GM21528 (cell line): ENCODE measurements around the gene SCN4B.

ENCODE experiments used
- ATAC-seq: cut with Tn5 transposase; IDR thresholded peaks from one replicate; pipeline ENCODE4 v1.9.1; 2021; ENCODE audit warnings: mild to moderate bottlenecking, moderate library complexity; ENCODE audit not compliant: unreplicated experiment, low FRiP score

Gene SCN4B

DNA sequence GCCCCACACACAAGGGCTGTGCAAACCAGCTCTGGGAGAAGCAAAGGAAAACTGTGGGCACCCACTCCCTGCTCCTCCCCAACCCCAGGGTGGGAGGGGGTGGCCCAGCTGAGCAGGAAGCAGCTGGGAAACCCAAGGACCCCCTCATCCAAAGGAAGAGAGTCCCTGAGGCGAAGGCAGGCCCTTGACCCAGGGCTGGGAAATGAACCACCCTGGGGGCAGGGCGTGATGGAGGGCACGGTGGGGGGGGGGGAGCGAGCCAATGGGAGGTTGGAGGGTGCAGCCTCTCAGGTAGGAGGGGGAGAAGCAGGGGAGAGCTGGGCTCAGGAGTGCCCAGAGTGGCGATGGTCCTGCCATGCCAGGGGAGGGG is 16.8 kb downstream of the SCN4B start:
- ATAC-seq = no peak

DNA sequence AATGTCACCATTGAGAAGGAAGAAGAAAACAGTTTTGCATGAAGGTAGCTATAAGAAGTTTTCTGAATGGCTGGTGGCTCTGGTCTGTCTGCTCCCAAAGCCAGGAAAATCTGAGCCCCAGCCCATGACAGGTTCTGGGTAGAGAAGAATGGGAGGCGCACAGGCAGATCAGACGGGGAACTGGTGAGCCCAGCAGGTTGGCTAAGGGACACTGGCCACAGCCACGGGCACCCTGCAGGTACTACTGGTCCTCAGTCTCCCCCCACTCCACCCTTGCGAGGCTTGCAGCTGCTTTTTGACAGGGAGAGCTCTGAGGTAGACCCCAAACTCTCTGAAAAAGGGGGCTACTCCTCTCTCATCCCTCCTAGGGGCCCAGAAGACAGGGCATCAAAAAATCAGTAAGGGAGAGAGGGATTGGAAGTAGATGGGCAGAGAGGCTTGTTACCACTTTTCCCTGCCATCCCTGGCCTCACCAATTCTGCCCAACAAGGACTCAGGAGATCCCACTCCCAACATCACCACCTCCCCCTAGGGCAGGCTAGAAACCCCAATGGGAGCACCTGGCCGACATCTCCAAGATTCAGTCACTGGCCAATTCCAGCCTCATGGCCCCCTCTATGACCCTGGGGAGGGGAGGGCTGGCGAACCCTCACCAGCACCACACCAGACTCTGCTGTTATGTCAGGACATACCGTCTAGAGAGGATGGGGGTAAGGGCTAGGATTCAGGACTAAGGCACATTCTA is 17.4 kb downstream of the SCN4B start:
- ATAC-seq = no peak

DNA sequence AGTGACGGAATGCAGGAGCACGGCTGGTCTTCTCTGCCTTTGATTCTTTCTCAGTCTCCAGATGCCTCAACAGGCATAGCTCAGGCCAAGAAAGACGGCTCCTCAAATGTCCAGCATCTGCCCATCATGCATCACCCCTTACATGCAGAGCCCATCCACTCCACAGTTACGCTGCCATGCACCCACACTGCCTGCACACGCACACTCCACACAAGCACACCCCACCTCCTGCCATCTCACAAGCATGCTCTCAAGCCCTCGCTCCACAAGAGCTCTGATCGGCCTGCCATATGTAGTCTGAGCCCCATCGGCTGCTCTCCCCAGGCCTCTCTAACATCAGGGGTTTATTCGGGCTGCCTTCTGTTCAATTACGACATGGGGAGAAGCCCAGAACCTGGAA is 18.8 kb downstream of the SCN4B start:
- ATAC-seq = no peak

DNA sequence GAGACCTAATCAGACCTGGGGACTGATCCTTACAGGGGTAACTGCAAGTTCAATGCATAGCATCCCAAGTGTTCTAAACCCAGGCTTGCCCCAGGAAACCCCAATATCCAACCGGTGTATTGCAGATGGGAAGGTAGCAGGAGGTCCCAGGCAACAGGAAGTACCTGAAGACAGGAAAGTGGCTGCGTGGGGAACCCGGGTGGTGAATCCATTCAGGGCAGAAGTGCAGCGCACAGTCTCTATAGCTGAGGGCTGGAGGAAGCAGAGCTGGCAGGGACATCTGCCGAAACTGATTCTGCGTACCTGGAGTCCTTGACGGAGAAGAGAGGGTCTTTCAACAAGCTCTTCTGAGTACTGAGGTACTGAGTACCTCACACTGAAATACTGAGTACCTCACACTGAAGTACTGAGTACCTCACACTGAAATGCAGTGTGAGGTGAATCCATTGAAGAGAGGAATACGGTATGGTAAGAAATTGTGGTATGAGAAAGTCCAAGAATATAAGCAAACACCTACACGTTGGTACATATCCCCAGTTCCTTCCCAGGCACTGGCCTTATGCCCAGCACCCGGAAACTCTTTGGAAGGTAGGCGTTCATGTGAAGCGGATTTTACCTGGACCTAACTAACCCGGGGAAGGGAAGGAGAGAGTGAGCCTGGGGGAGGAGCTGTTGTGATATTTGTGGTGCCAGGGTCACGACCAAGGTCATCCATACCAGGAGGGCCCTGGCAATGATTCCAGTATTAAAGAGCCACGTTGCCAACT is 20.1 kb downstream of the SCN4B start:
- no peak for ATAC-seq

DNA sequence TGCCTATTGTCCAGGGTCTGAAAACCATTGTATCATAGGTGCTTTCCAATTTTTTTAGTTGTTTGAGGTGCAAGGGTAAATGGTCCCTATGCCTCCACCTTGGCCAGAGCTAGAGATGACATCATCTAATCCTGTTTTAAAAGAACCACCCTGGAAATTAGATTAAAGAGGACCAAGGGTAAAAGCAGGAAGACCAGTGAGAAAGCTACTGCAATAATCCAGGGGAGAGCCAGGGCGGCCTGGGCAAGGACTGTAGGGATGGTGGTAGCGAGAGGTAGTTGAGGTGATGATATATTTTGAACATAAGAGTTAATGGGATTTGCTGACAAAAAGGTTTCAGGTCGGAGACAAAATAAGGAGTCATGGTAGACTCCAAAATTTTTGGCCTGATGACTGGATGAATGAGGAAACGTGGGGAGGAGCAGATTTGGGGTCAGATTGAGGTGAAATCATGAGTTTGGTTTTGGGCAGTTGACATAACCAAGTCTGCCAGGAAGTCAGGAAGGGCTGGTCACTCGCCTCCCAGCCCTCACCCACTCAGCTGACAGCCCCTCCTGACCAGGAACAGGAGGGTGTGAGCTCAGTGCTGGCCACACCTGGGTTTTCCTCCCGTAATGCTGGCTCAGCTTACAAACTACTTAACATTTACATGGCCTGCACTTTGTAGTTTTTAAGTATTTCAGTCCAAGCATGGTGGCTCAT is 23.0 kb downstream of the SCN4B start:
- no peak for ATAC-seq

DNA sequence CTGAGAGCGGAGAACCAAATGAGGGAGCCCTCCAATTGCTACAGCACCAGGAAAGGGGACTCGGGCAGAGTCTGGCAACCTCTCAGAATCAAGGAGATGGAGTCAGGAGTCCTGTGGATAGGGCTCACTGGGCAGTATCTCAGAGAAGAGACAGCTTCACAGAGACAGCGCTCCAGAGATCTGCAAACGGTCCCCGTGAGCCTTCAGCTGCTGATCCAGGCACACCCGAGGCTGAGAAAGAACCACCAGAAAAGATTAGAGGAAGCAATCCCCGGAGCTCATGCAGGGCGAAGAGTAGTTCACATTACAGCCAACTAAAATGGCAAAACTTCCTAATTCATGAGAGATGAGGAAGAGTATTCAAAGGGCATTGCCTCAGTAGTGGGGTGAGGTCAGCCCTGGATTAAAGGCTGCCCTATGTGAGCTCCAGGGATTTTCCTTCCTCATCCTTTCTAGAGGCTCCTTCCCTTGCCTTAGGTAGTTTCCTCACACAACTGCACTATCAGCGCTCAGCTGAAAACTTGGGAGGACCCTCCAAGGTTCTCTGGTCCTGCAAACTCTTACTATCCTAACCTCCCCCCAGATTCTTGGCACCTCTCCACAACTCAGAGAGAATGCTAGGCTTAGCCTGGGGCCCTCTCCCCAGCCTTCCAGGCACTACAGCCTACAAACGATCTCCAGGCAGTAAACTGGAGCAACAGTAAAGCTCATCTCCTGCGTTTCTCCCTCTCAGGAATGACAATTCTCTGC is 23.7 kb downstream of the SCN4B start:
- no peak for ATAC-seq

DNA sequence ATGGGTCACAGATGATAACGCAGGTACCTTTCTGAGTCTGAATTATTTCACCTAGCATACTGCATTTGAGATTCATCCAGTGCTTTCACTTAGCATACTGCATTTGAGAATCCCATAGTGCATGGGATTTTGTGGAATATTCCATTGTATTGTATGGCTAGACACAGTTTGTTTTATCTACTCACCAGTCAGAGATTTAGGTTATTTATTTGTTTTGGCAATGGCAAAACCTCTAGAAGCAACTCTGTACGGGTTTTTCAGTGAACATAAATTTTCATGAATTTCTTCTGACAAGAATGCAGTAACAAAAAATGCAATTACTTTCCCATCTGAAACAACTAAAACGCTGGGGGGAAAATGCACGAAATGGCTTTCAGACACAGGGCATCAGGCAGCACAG is 24.3 kb downstream of the SCN4B start:
- ATAC-seq = no peak

DNA sequence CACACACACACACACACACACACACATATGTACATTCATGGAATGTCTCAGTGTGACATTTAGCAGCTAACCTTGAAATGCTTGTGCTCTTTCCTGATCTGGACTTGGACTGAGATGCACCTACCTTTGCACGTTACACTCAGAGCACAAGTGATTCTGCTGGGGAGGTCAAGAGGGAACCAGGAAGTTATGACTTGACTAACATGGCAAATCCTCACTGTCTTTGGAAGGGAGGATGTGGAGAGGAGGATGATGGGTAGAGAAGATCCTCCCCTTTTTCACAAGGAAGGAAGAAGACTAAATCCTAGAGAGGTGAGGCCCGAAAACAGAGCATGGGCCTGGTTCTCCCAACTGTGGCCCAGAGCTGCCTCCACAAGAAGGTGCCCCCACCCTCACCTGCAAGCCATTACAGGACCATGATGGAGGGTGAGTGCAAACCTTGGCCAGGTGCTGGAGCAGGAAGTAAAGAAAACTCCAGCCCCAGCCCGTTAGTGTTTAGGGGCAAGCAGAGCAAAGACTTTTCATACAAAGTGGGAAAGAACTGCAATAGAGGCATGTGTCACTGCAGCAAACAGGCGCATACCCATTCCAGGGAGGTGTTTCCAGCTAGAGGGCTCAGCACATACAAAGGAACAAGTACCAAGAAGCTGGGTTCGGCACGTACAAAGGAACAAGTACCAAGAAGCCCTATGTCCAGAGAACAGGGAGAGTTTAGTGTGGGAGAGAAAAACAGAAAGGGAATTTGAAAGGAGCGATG is 26.4 kb downstream of the SCN4B start:
- no peak for ATAC-seq

DNA sequence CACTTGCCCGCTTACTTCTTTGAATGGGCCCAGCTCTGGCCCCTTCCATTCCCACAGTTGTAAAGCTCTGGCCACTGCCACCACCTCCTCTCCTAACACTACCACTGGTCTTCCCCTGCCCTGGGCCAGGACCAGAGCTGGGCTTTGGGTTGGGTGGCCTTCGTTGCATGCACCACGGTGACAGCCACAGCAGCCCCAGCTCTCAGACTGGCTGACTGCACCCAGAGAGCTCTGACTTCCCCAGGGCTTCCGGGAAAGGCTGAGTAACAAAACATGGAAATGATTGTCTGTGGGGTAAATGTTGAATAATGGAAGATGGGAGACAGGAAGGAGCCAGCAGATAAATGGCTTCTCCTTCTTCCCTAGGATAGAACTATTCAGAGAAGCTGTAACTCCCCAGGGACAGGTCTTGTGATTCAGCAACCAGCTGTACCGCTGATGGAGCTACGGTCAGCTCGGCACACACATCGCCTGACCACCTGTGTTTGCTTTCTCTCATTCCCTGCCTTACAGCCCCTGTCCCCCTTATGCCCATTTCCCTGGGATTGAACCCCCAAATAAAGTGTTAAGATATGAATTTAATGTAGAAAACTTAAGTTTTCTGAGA is 27.6 kb downstream of the SCN4B start:
- ATAC-seq = no peak

DNA sequence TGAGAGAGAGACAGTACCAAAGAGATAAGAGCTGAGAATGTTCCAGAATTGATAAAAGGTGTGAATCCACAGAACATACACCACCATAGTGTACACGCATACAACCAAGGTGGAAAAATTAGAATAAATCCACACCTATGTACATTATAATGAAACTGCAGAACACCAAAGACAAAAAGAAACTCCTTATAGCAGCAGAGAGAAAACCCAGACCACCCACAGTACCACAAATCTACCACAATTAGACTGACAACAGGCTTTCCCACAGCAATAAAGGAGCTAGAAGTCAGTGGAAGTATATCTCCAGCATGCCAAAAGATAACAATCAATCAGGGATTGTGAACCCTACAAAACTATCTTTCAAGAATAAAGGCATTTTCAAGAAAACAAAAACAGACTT is 31.8 kb downstream of the SCN4B start:
- no peak for ATAC-seq

DNA sequence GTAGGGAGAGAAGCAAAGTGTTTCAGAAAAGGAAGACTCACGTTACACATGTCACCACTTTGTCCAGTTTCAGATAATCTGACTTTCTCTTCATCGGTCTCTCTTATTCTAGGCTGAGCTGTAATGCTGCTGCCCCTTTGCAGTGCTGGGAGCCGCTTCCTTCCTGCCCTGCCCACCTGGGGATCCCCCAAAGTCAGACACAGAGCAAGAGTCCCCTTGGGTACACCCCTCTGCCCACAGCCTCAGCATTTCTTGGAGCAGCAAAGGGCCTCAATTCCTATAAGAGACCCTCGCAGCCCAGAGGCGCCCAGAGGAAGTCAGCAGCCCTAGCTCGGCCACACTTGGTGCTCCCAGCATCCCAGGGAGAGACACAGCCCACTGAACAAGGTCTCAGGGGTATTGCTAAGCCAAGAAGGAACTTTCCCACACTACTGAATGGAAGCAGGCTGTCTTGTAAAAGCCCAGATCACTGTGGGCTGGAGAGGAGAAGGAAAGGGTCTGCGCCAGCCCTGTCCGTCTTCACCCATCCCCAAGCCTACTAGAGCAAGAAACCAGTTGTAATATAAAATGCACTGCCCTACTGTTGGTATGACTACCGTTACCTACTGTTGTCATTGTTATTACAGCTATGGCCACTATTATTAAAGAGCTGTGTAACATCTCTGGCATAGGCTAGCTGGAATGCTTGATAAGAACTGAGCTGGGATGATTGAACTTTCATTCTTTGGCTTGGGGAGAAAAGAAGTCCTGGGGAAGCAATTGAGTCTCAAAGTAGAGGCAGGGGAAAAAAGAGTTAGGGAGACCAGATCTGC is 34.6 kb downstream of the SCN4B start:
- ATAC-seq = no peak

DNA sequence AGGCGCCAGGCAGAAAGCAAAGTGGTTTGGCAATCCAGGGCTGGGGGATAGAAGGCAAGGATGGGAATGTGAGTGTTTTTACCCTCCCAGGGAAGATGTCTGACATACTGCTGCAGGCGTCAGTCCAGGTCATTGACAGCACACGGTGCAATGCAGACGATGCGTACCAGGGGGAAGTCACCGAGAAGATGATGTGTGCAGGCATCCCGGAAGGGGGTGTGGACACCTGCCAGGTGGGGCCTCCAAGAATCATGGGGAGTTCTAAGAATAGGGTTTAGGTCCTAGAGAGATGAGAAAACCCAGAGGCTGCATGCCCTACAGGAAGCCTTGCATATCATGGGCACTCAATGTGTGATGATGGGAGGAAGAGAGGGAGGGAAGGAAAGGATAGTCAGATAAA is 37.6 kb downstream of the SCN4B start:
- no peak for ATAC-seq

DNA sequence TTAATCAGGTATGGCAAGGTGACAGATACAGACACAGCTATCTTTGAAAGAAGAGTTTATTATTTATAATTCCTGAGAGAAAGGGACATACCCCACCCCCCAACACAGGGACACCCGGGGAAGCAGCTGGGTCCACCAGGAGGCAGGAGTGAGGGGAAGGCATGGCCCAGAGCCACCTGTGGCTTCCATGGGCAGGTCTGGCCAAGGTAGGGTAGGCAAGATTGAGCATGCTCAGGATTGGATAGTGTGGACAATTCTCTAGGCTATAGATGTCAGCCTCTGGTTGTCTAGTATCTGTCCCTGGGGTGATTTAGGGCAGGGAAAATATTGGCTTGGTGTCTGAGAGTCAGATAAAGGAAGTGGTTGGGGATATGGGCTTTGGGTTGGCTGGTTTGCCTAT is 38.4 kb downstream of the SCN4B start:
- ATAC-seq = no peak

DNA sequence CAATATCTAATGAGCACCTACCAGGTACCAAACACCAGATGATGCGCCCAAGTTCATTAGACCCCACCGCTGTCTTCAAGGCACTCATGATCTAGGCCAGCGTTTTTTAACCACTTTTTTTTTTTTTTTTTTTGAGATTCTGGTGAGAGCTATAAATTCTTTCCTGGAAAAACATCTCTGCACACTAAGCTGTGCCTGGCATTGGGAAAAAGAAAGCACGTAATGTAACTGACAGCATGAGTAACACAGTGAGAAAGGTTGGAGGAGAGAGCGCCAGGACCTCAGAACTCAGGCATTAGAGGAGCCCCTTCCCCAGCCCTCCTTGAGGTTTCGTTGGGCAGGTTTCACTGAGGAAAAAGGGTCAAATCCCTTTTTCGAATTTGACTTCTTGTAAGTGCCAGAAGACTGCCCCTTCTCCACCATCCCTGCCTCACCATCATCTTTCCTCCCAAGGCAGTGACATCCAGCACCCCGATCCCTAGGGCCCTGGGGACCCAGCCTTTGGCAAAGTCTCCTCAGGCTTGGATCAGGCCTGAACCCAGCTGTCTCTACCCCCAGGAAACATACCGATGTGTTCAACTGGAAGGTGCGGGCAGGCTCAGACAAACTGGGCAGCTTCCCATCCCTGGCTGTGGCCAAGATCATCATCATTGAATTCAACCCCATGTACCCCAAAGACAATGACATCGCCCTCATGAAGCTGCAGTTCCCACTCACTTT is 39.8 kb downstream of the SCN4B start:
- no peak for ATAC-seq

DNA sequence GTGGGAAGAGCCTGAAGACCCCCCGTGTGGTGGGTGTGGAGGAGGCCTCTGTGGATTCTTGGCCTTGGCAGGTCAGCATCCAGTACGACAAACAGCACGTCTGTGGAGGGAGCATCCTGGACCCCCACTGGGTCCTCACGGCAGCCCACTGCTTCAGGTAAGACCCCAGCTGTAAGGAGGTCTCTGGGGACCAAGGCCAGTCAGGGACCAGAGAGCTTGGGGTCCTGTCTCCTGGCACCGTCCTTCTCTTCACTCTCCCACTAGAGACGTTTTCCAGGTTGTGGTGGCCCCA is 40.9 kb downstream of the SCN4B start:
- ATAC-seq = no peak

DNA sequence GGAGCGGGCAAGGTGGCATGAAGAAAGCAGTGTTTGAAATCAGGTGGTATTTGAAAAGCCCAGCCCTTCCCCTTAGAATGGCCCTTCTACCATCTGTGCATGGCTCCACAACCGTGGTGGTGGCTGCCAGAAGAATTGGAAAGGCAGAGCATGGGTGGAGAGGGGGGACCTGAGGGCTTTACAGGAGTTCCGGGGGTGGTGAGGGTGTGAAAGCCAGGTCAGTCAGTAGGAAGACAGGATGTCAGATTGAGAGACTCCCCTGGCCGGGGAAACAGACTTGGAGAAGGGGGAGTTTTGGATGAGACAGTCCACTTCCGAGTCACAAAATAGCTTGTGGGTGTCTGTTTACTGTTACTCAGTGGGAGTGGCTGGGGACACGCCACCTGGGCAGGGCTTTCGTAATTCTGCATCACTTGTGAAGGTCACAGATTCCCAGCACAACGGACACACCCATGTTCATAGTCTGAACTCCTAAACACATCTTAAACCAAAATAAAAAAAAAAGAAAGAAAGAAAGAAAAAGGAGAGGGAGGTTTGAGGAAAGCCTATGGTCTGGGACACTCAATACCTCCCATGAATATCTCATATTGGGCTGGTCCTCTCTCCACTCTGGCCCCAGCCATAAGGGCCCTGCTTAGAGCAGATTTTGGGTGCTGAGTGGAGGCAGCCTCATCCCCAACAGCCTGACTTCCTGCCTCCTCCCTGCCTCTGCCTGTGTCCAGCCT is 41.4 kb downstream of the SCN4B start:
- ATAC-seq = no peak

DNA sequence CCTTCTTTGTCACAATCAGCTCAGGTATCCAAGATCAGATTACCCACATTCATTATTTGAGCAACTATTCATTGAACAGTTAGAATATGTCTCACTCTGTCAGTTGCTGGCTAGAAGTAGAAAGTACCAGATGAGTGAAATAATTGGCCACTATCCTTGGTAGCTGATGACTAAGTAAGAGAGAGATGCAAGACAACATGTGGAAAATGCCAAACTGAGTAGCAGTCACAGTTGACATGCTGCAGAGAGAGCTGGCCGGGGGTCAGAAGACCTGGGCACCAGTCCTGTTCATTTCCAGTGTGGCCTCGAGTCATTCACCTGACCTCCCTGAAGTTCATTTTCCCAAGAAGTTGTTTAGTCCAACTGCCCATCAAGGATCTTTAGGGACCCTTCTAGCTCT is 43.4 kb downstream of the SCN4B start:
- ATAC-seq = no peak

DNA sequence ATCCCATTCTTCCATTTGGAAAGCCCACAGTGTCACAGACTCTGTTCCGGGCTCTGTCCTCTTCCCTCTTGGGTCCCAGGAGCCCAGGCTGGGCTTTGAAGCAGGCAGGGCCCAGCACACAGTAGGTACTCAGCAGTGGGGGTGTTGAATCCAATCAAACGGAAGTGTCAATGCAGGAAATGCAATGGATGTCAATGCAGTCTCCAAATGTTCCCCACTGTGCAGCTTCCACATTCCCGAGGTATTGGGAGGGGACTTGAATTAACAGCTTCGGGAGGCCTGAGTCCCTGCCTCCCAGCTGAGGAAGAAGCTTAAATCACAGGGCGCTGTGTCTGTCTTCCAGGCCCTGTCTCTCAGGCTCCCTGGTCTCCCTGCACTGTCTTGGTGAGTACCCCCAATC is 44.1 kb downstream of the SCN4B start:
- no peak for ATAC-seq
